Ishikawa (cell line): ENCODE data around the gene SLC16A3.

ENCODE experiments used
- CEBPB ChIP-seq: IDR thresholded peaks from 2 replicates; pipeline ENCODE4 v1.6.1; 2012
- CREB1 ChIP-seq: IDR thresholded peaks from 2 replicates; pipeline ENCODE4 v1.6.1; 2012; ENCODE audit warnings: low read depth
- EGR1 ChIP-seq: IDR thresholded peaks from 2 replicates; pipeline ENCODE4 v1.6.1; 2012
- EP300 ChIP-seq: IDR thresholded peaks from 2 replicates; pipeline ENCODE4 v1.6.1; 2012; ENCODE audit warnings: borderline replicate concordance
- FOXM1 ChIP-seq: IDR thresholded peaks from 2 replicates; pipeline ENCODE4 v1.6.1; 2012; ENCODE audit warnings: low read depth, borderline replicate concordance
- MAX ChIP-seq: IDR thresholded peaks from 2 replicates; pipeline ENCODE4 v1.6.1; 2012
- NFIC ChIP-seq: IDR thresholded peaks from 2 replicates; pipeline ENCODE4 v1.6.1; 2012
- RAD21 ChIP-seq: IDR thresholded peaks from 2 replicates; pipeline ENCODE4 v1.6.1; 2012; ENCODE audit warnings: low read depth
- TAF1 ChIP-seq: IDR thresholded peaks from 2 replicates; pipeline ENCODE4 v1.6.1; 2012; ENCODE audit warnings: low read depth, mild to moderate bottlenecking
- TCF12 ChIP-seq: IDR thresholded peaks from 2 replicates; pipeline ENCODE4 v1.6.1; 2012; ENCODE audit warnings: low read depth
- TEAD4 ChIP-seq: IDR thresholded peaks from 2 replicates; pipeline ENCODE4 v1.6.1; 2012
- YY1 ChIP-seq: IDR thresholded peaks from 2 replicates; pipeline ENCODE4 v1.6.1; 2012; ENCODE audit warnings: low read depth
- TF ChIP-seq, protein P1 (sequence below): IDR thresholded peaks from 2 replicates; pipeline ENCODE4 v1.6.1; 2012; ENCODE audit warnings: low read depth, mild to moderate bottlenecking

GRCh38 chr17:82228842-82229697 is at the start of gene SLC16A3:
- TF ChIP-seq, protein P1, sequence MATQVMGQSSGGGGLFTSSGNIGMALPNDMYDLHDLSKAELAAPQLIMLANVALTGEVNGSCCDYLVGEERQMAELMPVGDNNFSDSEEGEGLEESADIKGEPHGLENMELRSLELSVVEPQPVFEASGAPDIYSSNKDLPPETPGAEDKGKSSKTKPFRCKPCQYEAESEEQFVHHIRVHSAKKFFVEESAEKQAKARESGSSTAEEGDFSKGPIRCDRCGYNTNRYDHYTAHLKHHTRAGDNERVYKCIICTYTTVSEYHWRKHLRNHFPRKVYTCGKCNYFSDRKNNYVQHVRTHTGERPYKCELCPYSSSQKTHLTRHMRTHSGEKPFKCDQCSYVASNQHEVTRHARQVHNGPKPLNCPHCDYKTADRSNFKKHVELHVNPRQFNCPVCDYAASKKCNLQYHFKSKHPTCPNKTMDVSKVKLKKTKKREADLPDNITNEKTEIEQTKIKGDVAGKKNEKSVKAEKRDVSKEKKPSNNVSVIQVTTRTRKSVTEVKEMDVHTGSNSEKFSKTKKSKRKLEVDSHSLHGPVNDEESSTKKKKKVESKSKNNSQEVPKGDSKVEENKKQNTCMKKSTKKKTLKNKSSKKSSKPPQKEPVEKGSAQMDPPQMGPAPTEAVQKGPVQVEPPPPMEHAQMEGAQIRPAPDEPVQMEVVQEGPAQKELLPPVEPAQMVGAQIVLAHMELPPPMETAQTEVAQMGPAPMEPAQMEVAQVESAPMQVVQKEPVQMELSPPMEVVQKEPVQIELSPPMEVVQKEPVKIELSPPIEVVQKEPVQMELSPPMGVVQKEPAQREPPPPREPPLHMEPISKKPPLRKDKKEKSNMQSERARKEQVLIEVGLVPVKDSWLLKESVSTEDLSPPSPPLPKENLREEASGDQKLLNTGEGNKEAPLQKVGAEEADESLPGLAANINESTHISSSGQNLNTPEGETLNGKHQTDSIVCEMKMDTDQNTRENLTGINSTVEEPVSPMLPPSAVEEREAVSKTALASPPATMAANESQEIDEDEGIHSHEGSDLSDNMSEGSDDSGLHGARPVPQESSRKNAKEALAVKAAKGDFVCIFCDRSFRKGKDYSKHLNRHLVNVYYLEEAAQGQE, result no peak
- TF ChIP-seq CREB1 (no peak), CEBPB (no peak), RAD21 (no peak), NFIC (no peak), MAX (no peak; the same call in 1 of the 2 replicates), TAF1 (peak; percentile 41; the same call in 1 of the 2 replicates), YY1 (no peak), EP300 (no peak), FOXM1 (no peak), EGR1 (no peak), TEAD4 (no peak), TCF12 (no peak)
